ENCODE results near the gene ADGRL1. TPM values are rescaled to one million over a fixed set of nuclear protein-coding genes. Genes with fewer than 3 reads are reported as not detected.
A peak's percentile ranks its signal among the peaks of the same experiment; 100 is the strongest.
"Not testable (repeated sequence)": the region's sequence is repeated elsewhere in the genome, so short reads cannot be mapped to it uniquely, and the experiment has no call there.

ADGRL1 gene
- total RNA-seq (2014; rRNA removed) = 0.45 and 1.6 TPM in 2 replicates
- polyA plus RNA-seq (2012) = 1.00 TPM

- DNase-seq (ENCODE audit: low read depth) = not testable (repeated sequence)
Measured at GRCh38 chr19:14205452-14206287, at the start of gene ADGRL1. Gene ADGRL1 (minus strand): TSS chr19:14206169. CDS start chr19:14183602, 22,567 bp downstream.

- DNase-seq (ENCODE audit: low read depth) = not testable (repeated sequence)
Measured at GRCh38 chr19:14255316-14255715, 49.3 kb upstream of the ADGRL1 start.

GRCh38 chr19:14253822-14254599 is 48.0 kb upstream of the ADGRL1 start:
- not testable (repeated sequence) for DNase-seq (ENCODE audit: low read depth)

- DNase-seq (ENCODE audit: low read depth) = not testable (repeated sequence)
Measured at GRCh38 chr19:14252136-14252535, 46.2 kb upstream of the ADGRL1 start.

- DNase-seq (ENCODE audit: low read depth) = no peak
Measured at GRCh38 chr19:14250870-14251269, 44.9 kb upstream of the ADGRL1 start.

- not testable (repeated sequence) for DNase-seq (ENCODE audit: low read depth)
Measured at GRCh38 chr19:14250315-14250714, 44.3 kb upstream of the ADGRL1 start.

- not testable (repeated sequence) for DNase-seq (ENCODE audit: low read depth)
Measured at GRCh38 chr19:14249891-14250290, 43.9 kb upstream of the ADGRL1 start.

GRCh38 chr19:14249012-14249754 is 43.2 kb upstream of the ADGRL1 start:
- DNase-seq (ENCODE audit: low read depth) = peak; percentile 9

- DNase-seq (ENCODE audit: low read depth) = peak; percentile 35
Measured at GRCh38 chr19:14248578-14249011, 42.6 kb upstream of the ADGRL1 start.

GRCh38 chr19:14247548-14248471 is 41.8 kb upstream of the ADGRL1 start:
- not testable (repeated sequence) for DNase-seq (ENCODE audit: low read depth)

- DNase-seq (ENCODE audit: low read depth) = not testable (repeated sequence)
Measured at GRCh38 chr19:14247205-14247547, 41.2 kb upstream of the ADGRL1 start.

- not testable (repeated sequence) for DNase-seq (ENCODE audit: low read depth)
Measured at GRCh38 chr19:14244393-14244792, 38.4 kb upstream of the ADGRL1 start.

- DNase-seq (ENCODE audit: low read depth) = not testable (repeated sequence)
Measured at GRCh38 chr19:14243718-14244117, 37.7 kb upstream of the ADGRL1 start.

GRCh38 chr19:14237014-14237941 is 31.3 kb upstream of the ADGRL1 start:
- DNase-seq (ENCODE audit: low read depth) = no peak

- not testable (repeated sequence) for DNase-seq (ENCODE audit: low read depth)
Measured at GRCh38 chr19:14232945-14233344, 27.0 kb upstream of the ADGRL1 start.

GRCh38 chr19:14228446-14229071 is 22.6 kb upstream of the ADGRL1 start:
- DNase-seq (ENCODE audit: low read depth) = not testable (repeated sequence)

GRCh38 chr19:14226498-14226897 is 20.5 kb upstream of the ADGRL1 start:
- DNase-seq (ENCODE audit: low read depth) = not testable (repeated sequence)

GRCh38 chr19:14222886-14223285 is 16.9 kb upstream of the ADGRL1 start:
- no peak for DNase-seq (ENCODE audit: low read depth)

- DNase-seq (ENCODE audit: low read depth) = not testable (repeated sequence)
Measured at GRCh38 chr19:14221345-14221744, 15.4 kb upstream of the ADGRL1 start.

Data from LHCN-M2 (cell line).